WTC11 (cell line): ENCODE results near the gene XAB2.
"Not testable (repeated sequence)": the region's sequence is repeated elsewhere in the genome, so short reads cannot be mapped to it uniquely, and the experiment has no call there.

Source experiments
- ATF1 ChIP-seq: sonication (generic); formaldehyde crosslinking; IDR thresholded peaks from 2 replicates; pipeline ENCODE4 v1.8.1; 2023; ENCODE audit warnings: mild to moderate bottlenecking, moderate library complexity, missing genetic modification reagents
- CREM ChIP-seq: sonication (generic); formaldehyde crosslinking; IDR thresholded peaks from 2 replicates; pipeline ENCODE4 v1.8.1; 2022; ENCODE audit warnings: mild to moderate bottlenecking, missing genetic modification reagents, moderate library complexity
- NFYB ChIP-seq: sonication (generic); formaldehyde crosslinking; conservative IDR thresholded peaks from 2 replicates; pipeline ENCODE4 v1.8.0; 2022; ENCODE audit warnings: low read depth, missing genetic modification reagents

DNA sequence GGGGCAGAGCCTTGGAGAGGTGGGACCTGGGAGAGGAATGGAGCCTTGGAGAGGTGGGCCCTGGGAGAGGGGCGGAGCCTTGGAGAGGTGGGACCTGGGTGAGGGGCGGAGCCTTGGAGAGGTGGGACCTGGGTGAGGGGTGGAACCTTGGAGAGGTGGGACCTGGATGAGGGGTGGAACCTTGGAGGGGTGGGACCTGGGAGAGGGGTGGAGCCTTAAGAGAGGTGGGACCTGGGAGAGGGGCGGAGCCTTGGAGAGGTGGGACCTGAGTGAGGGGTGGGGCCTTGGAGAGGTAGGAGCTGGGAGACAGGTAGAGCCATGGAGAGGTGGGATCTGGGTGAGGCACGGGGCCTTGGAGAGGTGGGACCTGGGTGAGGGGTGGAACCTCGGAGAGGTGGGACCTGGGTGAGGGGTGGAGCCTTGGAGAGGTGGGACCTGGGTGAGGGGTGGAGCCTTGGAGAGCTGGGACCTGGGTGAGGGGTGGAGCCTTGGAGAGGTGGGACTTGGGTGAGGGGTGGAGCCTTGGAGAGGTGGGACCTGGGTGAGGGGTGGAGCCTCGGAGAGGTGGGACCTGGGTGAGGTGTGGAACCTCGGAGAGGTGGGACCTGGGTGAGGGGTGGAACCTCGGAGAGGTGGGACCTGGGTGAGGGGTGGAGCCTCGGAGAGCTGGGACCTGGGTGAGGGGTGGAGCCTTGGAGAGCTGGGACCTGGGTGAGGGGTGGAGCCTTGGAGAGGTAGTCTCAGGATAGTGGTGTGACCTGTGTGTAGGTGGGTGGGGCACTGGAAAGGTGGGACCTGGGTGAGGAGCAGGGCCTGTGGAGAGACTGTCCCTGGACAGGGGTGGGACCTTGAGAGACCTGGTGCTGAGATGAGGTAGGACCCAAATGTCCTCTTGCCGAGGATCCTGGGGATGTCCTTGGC, 14.5 kb upstream of the XAB2 start:
- not testable (repeated sequence) for TF ChIP-seq CREM (CRISPR knock-in tag); ATF1 (CRISPR knock-in tag); NFYB
